Heart left ventricle (tissue), 13 donors: Measurements from ENCODE around the gene BCL3.

ENCODE experiments used
- POLR2A ChIP-seq, 2 donors: fragments of 450-650 bp; IDR thresholded peaks; one replicate each; pipeline ENCODE4 v1.6.1; 2017; ENCODE audit warnings: antibody characterized with exemption in 2 of 2, mild to moderate bottlenecking in 2 of 2, moderate library complexity in 2 of 2
- TF ChIP-seq, protein P1 (sequence below), 12 donors: fragments of 200-600 bp; sonication (generic) in 4 of 12; IDR thresholded peaks; one replicate each; pipeline versions ENCODE4 v1.5.0 to v1.8.0; 2018 to 2022; ENCODE audit warnings: antibody characterized with exemption in 12 of 12, mild to moderate bottlenecking in 5 of 12
- donor health status: ischemic (EF 13 %, LVEDD 7.1; RV severe dilation, severe dysfunction).
- donor health status: DM: no; HTN: yes; CAD: no.
- donor health status: DM: no; HTN: no; CAD: no.
- donor health status: ischemic (EF 25% LVEDD 6.9; RV normal size, moderate dysfunction).
- donor health status: ischemic (EF 25% LVEDD 5.7; RV mildly dilated, moderate dysfunction).
- donor health status: ischemic (EF 35%, LVEDD 5.7; RV mildly dilated, moderate dysfunction).
- donor health status: nonischemic (EF 11% LVEDD 7.7; RV severe dilation, severe dysfunction).
- donor health status: DM: yes; HTN: yes; CAD: no.
- donor health status: PGD.
- donor health status: ischemic (EF 29% LVEDD 5.4; RV normal size, mild dysfunction).
- donor health status: nonischemic (EF 23%, LVEDD 6.1; RV moderate dilation, normal function).

DNA sequence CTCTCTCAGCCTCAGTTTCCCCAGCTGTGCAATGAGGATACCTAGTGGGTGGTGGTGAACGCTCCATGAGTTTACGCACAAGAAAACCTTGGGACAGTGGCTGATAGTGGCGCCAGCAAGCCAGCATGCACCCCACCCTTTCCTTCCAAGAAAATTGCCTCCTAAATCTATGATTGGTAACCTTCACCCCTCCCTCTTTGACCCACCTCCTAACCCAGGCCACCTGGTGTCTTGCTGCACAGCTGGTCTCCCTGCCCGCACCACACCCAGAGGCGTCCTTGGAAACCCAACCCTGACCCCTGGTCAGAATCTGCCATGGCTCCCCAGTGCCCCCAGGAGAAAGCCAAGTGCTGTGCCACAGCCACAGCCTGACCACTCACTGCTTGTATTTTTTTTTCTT lies 22.8 kb upstream of the BCL3 start:
- TF ChIP-seq, protein P1, sequence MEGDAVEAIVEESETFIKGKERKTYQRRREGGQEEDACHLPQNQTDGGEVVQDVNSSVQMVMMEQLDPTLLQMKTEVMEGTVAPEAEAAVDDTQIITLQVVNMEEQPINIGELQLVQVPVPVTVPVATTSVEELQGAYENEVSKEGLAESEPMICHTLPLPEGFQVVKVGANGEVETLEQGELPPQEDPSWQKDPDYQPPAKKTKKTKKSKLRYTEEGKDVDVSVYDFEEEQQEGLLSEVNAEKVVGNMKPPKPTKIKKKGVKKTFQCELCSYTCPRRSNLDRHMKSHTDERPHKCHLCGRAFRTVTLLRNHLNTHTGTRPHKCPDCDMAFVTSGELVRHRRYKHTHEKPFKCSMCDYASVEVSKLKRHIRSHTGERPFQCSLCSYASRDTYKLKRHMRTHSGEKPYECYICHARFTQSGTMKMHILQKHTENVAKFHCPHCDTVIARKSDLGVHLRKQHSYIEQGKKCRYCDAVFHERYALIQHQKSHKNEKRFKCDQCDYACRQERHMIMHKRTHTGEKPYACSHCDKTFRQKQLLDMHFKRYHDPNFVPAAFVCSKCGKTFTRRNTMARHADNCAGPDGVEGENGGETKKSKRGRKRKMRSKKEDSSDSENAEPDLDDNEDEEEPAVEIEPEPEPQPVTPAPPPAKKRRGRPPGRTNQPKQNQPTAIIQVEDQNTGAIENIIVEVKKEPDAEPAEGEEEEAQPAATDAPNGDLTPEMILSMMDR (IDR thresholded peaks at IDR 0.05) = no peak
- TF ChIP-seq POLR2A (IDR thresholded peaks at IDR 0.05) = no peak
